HEK293T (cell line): ENCODE data around the gene TMED3.

Experiments used
- ARNT ChIP-seq: fragments of 450-650 bp; IDR thresholded peaks from 2 replicates; pipeline ENCODE4 v1.6.1; 2017; ENCODE audit warnings: mild to moderate bottlenecking
- BHLHE40 ChIP-seq: fragments of 450-650 bp; IDR thresholded peaks from 2 replicates; pipeline ENCODE4 v1.6.1; 2016; ENCODE audit warnings: mild to moderate bottlenecking, moderate library complexity, borderline replicate concordance
- ELF4 ChIP-seq: fragments of 450-650 bp; IDR thresholded peaks from 2 replicates; pipeline ENCODE4 v1.6.1; 2017; ENCODE audit warnings: antibody characterized with exemption
- FOXM1 ChIP-seq: fragments of 450-650 bp; IDR thresholded peaks from 2 replicates; pipeline ENCODE4 v1.6.1; 2017; ENCODE audit warnings: mild to moderate bottlenecking, borderline replicate concordance
- HDGF ChIP-seq: fragments of 450-650 bp; IDR thresholded peaks from 2 replicates; pipeline ENCODE4 v1.6.1; 2017; ENCODE audit warnings: antibody characterized with exemption, borderline replicate concordance
- LEF1 ChIP-seq: fragments of 450-650 bp; IDR thresholded peaks from 2 replicates; pipeline ENCODE4 v1.6.1; 2017; ENCODE audit warnings: mild to moderate bottlenecking, borderline replicate concordance

GRCh38 chr15:79370716-79371115 is 59.8 kb downstream of the TMED3 start:
- TF ChIP-seq HDGF (no peak), BHLHE40 (no peak), ELF4 (no peak), FOXM1 (no peak), ARNT (no peak), LEF1 (no peak)
